Cardiac fibroblast (primary cell): ENCODE results near the gene ARR3.
"Not testable (repeated sequence)": the region's sequence is repeated elsewhere in the genome, so short reads cannot be mapped to it uniquely, and the experiment has no call there.

Experiments
- DNase-seq, 2 donors: peaks; one replicate each; pipeline versions ENCODE4 v3.0.0 to v3.0.0-alpha.2; 2010; ENCODE audit warnings: low read depth in 2 of 2
- H3K4me3 ChIP-seq, 2 donors: replicated peaks in 1 of 2; 1 replicate in 1 of 2; 2 replicates in 1 of 2; pipeline ENCODE4 v1.5.1; 2011; ENCODE audit warnings: low read depth in 2 of 2, low read length in 2 of 2, mild to moderate bottlenecking in 2 of 2, moderate library complexity in 1 of 2
- CTCF ChIP-seq: IDR thresholded peaks from one replicate; pipeline ENCODE4 v1.5.1; 2011; ENCODE audit warnings: low read depth, mild to moderate bottlenecking, low read length, inconsistent platforms

Gene ARR3

GRCh38 chrX:70292788-70293187, 24.7 kb downstream of the ARR3 start:
- no peak overlapping the region for H3K4me3 ChIP-seq
- peak; percentile 11 to 26 for DNase-seq
- no peak for TF ChIP-seq CTCF

- H3K4me3 ChIP-seq: no peak overlapping the region
- no peak for TF ChIP-seq CTCF
- peak in 1 of 2 donors; percentile 39 for DNase-seq
These were observed 25.5 kb downstream of the ARR3 start for GRCh38 chrX:70293621-70294020.

- no peak overlapping the region for H3K4me3 ChIP-seq
- peak; percentile 75 for DNase-seq
- TF ChIP-seq CTCF: no peak
These were observed 33.6 kb downstream of the ARR3 start for GRCh38 chrX:70301716-70302115.

- H3K4me3 ChIP-seq: no peak overlapping the region
- peak; percentile 28 to 34 for DNase-seq
- TF ChIP-seq CTCF: no peak
These were observed 45.4 kb downstream of the ARR3 start for GRCh38 chrX:70313503-70313902.

- H3K4me3 ChIP-seq: no peak overlapping the region
- no peak for DNase-seq
- no peak for TF ChIP-seq CTCF
These were observed 54.6 kb downstream of the ARR3 start for GRCh38 chrX:70322784-70323183.

- not testable (repeated sequence) for DNase-seq
These were observed 55.5 kb downstream of the ARR3 start for GRCh38 chrX:70323628-70324027.

GRCh38 chrX:70324326-70324725, 56.2 kb downstream of the ARR3 start:
- TF ChIP-seq CTCF: no peak
- no peak for DNase-seq
- H3K4me3 ChIP-seq: no peak overlapping the region

More at GRCh38 chrX:70323628-70324027, 55.5 kb downstream of the ARR3 start:
- H3K4me3 ChIP-seq: not testable (repeated sequence)
